Measurements from ENCODE around the gene TMEM259.

- TF ChIP-seq, protein P1, sequence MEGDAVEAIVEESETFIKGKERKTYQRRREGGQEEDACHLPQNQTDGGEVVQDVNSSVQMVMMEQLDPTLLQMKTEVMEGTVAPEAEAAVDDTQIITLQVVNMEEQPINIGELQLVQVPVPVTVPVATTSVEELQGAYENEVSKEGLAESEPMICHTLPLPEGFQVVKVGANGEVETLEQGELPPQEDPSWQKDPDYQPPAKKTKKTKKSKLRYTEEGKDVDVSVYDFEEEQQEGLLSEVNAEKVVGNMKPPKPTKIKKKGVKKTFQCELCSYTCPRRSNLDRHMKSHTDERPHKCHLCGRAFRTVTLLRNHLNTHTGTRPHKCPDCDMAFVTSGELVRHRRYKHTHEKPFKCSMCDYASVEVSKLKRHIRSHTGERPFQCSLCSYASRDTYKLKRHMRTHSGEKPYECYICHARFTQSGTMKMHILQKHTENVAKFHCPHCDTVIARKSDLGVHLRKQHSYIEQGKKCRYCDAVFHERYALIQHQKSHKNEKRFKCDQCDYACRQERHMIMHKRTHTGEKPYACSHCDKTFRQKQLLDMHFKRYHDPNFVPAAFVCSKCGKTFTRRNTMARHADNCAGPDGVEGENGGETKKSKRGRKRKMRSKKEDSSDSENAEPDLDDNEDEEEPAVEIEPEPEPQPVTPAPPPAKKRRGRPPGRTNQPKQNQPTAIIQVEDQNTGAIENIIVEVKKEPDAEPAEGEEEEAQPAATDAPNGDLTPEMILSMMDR (IDR thresholded peaks at IDR 0.05), result no peak
- no peak for TF ChIP-seq POLR2A (IDR thresholded peaks at IDR 0.05)
Observed at GRCh38 chr19:1046836-1047695, 26.1 kb upstream of the TMEM259 start.
